ENCODE measurements around the gene CD5L. TPM values are rescaled to one million over a fixed set of nuclear protein-coding genes. Genes with fewer than 3 reads are reported as not detected.

Gene CD5L
- total RNA-seq, 1 donor from 2014 or later = not detected

DNA sequence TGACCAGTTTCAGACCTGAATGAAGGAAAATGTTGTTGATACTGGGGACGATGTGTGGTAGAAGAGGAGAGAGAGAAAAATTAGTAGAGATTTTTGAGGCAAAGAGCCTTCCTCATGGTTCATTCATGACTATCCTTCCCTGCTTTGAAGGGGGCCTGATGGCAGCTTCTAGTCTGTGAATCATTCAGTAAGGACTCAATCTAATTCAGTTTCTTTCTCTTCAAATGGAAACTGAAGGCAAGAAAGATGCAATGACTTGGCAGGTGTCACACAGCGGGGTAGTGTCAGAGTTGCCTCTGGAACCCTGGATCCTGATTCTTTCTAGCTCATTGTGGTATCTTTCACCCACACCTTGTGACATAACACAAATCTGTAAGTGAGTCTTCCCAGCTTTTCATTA, 14.9 kb upstream of the CD5L start:
- Histone ChIP-seq H3F3A (ENCODE audit: low read depth) (no peaks in the 10 kb centered on the region), H3K4me2 (no peak overlapping the region), H3K4me3 (no peak overlapping the region), H3K79me2 (ENCODE audit: low read depth) (no peaks in the 10 kb centered on the region), H2AFZ (replicated peaks) (no peak overlapping the region), H3K27me3 (no peaks in the 10 kb centered on the region), H4K20me1 (ENCODE audit: low read depth) (no peaks in the 10 kb centered on the region), H3K4me1 (no peaks in the 10 kb centered on the region), H3K36me3 (no peaks in the 10 kb centered on the region), H3K9me3 (ENCODE audit: low read depth) (no peaks in the 10 kb centered on the region), H3K27ac (no peak overlapping the region), H3K9ac (no peak overlapping the region)
- Mint-ChIP-seq H3K36me3 (no peaks in the 10 kb centered on the region), H3K27ac (no peak overlapping the region), H3K4me1 (no peaks in the 10 kb centered on the region), H3K27me3 (ENCODE audit: insufficient read depth, low read depth) (no peaks in the 10 kb centered on the region), H3K9me3 (no peaks in the 10 kb centered on the region), H3K4me3 (no peak overlapping the region)
- TF ChIP-seq EZH2 (IDR thresholded peaks at IDR 0.05) (no peak), EZH2phosphoT487 (IDR thresholded peaks at IDR 0.05) (no peak)
- TF ChIP-seq, protein P1, sequence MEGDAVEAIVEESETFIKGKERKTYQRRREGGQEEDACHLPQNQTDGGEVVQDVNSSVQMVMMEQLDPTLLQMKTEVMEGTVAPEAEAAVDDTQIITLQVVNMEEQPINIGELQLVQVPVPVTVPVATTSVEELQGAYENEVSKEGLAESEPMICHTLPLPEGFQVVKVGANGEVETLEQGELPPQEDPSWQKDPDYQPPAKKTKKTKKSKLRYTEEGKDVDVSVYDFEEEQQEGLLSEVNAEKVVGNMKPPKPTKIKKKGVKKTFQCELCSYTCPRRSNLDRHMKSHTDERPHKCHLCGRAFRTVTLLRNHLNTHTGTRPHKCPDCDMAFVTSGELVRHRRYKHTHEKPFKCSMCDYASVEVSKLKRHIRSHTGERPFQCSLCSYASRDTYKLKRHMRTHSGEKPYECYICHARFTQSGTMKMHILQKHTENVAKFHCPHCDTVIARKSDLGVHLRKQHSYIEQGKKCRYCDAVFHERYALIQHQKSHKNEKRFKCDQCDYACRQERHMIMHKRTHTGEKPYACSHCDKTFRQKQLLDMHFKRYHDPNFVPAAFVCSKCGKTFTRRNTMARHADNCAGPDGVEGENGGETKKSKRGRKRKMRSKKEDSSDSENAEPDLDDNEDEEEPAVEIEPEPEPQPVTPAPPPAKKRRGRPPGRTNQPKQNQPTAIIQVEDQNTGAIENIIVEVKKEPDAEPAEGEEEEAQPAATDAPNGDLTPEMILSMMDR (IDR thresholded peaks at IDR 0.05) = no peak
- no peak for DNase-seq (ENCODE audit: low spot score)

DNA sequence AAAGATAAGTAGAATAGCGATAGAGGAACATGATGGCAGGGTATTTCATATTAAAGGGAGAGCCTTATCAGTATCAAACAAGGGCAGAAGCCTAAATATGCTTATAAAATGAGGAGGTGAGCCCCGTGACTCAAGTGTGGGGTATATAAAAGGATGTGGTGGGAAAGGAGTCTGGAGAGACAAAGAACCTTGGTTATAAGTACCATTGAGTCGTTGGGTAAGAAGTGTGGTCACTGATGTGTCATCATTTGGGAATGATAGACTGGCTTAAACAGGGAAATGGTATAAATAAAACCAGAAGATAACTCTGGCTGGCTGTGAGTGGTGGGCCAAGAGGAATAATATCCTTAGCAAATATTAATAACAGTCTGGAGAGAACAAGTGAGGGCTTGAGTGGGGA, 10.9 kb upstream of the CD5L start:
- Mint-ChIP-seq H3K36me3 (no peaks in the 10 kb centered on the region), H3K4me1 (no peaks in the 10 kb centered on the region), H3K9me3 (no peaks in the 10 kb centered on the region), H3K4me3 (no peak overlapping the region), H3K27me3 (ENCODE audit: insufficient read depth, low read depth) (no peaks in the 10 kb centered on the region), H3K27ac (no peak overlapping the region)
- Histone ChIP-seq H3K79me2 (ENCODE audit: low read depth) (no peaks in the 10 kb centered on the region), H3K9me3 (ENCODE audit: low read depth) (no peaks in the 10 kb centered on the region), H3F3A (ENCODE audit: low read depth) (no peaks in the 10 kb centered on the region), H3K36me3 (no peaks in the 10 kb centered on the region), H3K27me3 (no peaks in the 10 kb centered on the region), H2AFZ (replicated peaks) (no peak overlapping the region), H3K4me1 (no peaks in the 10 kb centered on the region), H3K27ac (no peak overlapping the region), H3K9ac (no peak overlapping the region), H4K20me1 (ENCODE audit: low read depth) (no peaks in the 10 kb centered on the region), H3K4me3 (no peak overlapping the region), H3K4me2 (no peak overlapping the region)
- no peak for DNase-seq (ENCODE audit: low spot score)
- TF ChIP-seq EZH2phosphoT487 (IDR thresholded peaks at IDR 0.05) (no peak), EZH2 (IDR thresholded peaks at IDR 0.05) (no peak)
- TF ChIP-seq, protein P1 (IDR thresholded peaks at IDR 0.05) = no peak

DNA sequence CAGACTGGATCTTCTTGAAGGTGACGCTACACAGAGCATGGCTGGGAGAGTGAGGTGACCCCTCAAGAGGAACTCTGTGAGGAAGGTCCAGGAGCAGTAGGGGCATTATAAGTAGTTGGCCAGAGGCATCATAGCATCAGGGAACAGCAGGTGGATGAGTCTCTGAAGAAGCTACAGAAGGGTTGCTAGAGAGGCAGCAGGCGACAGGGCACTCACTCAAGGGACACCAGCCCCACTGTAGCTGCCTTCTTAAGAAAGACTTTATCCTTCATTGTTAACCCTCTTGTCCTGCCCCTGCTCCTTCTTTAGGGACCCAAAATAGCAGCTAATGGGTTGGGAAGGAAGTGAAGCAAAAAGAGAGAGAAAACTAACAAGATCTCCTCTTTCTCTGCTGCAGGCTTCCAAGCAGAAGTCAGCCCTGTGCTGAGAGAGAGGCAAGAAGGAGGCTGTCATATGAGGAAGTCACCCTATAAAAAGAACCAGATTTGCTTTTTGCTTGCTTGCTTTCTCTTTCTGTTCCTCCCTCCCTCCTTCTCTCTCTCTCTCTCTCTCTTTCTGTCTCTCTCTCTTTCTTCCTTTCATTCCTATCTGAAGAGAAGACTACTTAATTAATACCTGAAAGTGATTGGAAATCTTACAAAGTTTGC, 7.7 kb upstream of the CD5L start:
- Histone ChIP-seq H3K27me3 (no peaks in the 10 kb centered on the region), H4K20me1 (ENCODE audit: low read depth) (no peaks in the 10 kb centered on the region), H3K9me3 (ENCODE audit: low read depth) (no peaks in the 10 kb centered on the region), H3K4me1 (no peaks in the 10 kb centered on the region), H3F3A (ENCODE audit: low read depth) (no peaks in the 10 kb centered on the region), H3K9ac (no peak overlapping the region), H3K4me2 (no peak overlapping the region), H2AFZ (replicated peaks) (peak overlapping the region; percentile 57), H3K79me2 (ENCODE audit: low read depth) (no peaks in the 10 kb centered on the region), H3K27ac (no peak overlapping the region), H3K4me3 (no peak overlapping the region), H3K36me3 (no peaks in the 10 kb centered on the region)
- Mint-ChIP-seq H3K4me1 (no peaks in the 10 kb centered on the region), H3K4me3 (no peak overlapping the region), H3K27me3 (ENCODE audit: insufficient read depth, low read depth) (no peaks in the 10 kb centered on the region), H3K9me3 (no peaks in the 10 kb centered on the region), H3K36me3 (no peaks in the 10 kb centered on the region), H3K27ac (no peak overlapping the region)
- TF ChIP-seq EZH2 (IDR thresholded peaks at IDR 0.05) = no peak
- DNase-seq (ENCODE audit: low spot score) = no peak

DNA sequence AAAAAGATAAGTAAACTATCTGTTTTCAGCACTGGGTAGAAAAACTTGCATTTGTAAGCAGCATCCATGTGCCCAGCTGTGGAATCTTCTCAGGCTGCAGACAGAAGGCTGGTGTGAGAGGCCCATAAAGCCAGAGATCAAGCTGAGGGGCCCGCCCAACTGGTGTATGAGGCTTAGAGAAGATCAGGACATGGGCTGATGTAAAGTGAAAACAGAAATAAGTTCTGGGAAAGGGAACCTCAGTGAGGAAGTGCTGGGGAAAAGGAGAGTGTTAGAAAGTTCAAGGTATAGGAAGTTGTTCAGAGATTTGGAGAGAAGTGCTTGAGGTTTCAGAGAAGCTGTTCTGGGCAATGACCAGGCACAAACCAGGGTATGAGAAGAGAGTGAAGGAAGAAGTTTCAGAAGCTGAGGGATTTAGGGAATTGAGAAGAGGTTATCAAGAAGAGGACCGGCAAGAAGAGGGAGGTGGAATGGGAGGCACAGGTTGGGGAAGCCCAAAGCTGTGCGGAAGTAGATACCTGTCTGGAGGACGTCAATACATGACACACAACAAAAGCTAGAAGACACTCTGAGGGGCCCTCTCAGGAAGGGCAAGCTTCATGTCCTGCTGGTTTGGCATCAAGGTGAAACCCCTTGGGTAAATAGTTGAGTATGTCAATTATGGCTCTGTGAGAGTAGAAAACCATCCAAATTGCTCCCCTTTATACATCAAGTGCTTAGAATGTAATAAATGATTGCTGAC, 2.7 kb upstream of the CD5L start:
- Histone ChIP-seq H3K9me3 (ENCODE audit: low read depth) (no peaks in the 10 kb centered on the region), H3K27ac (no peak overlapping the region), H3F3A (ENCODE audit: low read depth) (no peaks in the 10 kb centered on the region), H3K9ac (no peak overlapping the region), H3K4me3 (no peak overlapping the region), H3K36me3 (no peaks in the 10 kb centered on the region), H3K4me1 (no peaks in the 10 kb centered on the region), H3K27me3 (no peaks in the 10 kb centered on the region), H3K79me2 (ENCODE audit: low read depth) (no peaks in the 10 kb centered on the region), H3K4me2 (no peak overlapping the region), H4K20me1 (ENCODE audit: low read depth) (no peaks in the 10 kb centered on the region), H2AFZ (replicated peaks) (no peak overlapping the region)
- TF ChIP-seq EZH2 (IDR thresholded peaks at IDR 0.05) (no peak), EZH2phosphoT487 (IDR thresholded peaks at IDR 0.05) (no peak)
- TF ChIP-seq, protein P1 (IDR thresholded peaks at IDR 0.05) = no peak
- Mint-ChIP-seq H3K9me3 (no peaks in the 10 kb centered on the region), H3K36me3 (no peaks in the 10 kb centered on the region), H3K27ac (no peak overlapping the region), H3K27me3 (ENCODE audit: insufficient read depth, low read depth) (peaks cover 3% of the 10 kb centered on the region), H3K4me1 (no peaks in the 10 kb centered on the region), H3K4me3 (no peak overlapping the region)
- DNase-seq (ENCODE audit: low spot score) = no peak
